ENCODE measurements around the gene HIVEP2. TPM values are rescaled to one million over a fixed set of nuclear protein-coding genes. Genes with fewer than 3 reads are reported as not detected.

The HIVEP2 gene
- total RNA-seq, 2 donors from 2014 or later = 13.3 to 25.4 TPM

DNA sequence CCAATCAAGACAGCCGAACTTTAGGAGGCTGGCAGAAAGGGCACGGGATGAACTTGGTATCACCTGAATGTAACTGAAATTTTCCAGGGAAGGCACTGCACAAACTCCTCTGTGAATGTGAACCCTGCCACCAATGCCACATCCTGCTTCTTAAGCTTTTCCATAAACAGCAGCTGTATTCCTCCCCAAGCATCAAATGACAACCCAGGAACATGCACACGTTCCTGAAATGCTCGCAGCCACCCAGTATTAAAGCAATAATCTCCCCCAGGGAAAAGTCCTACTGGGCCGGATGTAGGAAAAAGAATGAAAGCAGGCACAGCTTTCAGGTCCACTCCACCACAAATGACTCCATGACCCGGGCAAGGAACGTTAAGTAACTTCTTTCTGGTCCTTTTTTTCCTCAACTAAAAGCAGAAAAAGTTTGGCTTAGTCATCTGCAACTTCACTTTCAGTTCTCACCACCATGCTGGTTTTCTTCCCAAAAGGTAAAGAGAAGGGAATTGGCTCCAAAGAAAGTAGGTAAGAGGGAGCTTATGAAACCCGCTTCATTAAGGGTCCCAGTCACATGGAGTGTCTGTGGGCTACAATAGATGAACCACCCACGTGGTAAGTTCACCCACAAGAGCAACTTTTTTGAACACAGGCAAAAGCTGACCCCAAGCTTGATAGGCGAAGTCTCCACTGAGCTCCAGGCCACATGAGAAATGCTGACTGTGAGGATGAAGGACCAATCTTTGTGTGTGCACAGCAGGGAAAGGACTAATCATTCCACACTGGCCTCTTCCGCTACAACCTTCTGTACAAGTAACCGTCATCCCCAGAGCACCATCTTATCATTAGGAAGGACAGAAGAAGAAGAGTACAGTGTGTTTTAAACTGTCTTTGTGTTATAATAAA, 90.1 kb downstream of the HIVEP2 start:
- intact Hi-C loops (cut with DNase I) = no loop called here
- no peak for DNase-seq
- no peak for ATAC-seq

DNA sequence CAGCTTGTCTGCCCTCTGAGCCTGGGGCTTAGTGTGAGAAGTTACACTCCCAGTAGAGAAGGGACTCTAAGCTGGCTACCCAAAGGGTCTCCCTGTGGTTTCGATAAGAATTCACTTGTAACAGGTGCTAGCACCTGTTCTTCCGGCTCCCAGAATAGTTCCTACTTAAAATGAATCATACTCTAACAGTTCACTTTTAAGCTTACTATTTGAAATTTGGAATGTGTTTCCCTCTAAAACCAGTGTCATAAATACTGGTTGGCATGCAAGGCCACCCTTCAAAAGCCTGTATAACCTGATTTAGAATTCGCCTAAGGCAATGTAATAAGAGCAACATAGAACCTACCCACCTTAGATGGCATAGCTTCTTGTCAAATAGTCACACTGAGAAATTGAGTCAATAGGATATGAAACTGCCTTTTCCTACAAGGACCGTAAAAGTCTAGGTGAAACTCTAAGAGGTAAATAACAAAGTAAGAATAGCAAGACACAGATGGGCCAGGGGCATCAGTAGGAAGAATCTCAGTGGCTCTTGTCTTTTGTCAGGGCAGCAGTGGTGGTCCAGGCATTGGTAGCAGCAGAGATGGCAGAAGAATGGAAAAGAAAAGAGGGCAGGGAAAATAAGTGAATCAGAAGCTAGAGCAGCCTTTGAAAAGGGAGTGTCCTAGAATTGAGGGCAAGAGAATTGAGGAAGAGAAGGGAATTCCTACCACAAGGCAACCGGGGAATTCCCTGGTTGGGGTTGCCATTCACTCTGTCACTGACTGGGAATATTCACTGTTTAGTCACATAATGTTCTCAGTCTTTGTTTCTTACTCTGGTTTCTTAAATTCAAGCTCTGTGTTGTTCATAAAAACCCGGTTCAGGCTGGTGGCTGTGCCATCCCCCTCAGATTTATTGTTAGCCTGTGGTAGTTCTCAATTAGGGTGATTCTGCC, 91.5 kb downstream of the HIVEP2 start:
- DNase-seq = no peak
- intact Hi-C loops (cut with DNase I) = no loop called here
- ATAC-seq = no peak

DNA sequence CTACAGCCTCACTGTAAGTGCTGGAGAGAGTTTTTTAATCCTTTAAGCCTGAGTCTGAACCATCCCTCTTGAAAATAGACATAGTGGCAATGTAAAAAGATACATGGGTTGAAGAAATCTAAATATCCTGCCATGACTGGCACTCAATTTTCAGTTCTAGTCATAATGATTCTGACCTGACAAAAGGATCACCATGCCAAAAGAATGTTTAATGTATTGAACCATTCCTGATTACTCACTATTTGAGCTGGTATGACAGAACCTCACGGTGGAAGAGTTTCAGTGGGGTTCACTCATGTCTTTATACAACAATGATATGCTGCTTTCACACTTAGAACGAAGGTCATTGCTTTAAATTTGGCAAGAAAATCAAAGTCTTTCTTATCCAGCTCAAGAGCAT, 93.4 kb downstream of the HIVEP2 start:
- no peak for DNase-seq
- intact Hi-C loops (cut with DNase I) = no loop called here
- no peak for ATAC-seq

DNA sequence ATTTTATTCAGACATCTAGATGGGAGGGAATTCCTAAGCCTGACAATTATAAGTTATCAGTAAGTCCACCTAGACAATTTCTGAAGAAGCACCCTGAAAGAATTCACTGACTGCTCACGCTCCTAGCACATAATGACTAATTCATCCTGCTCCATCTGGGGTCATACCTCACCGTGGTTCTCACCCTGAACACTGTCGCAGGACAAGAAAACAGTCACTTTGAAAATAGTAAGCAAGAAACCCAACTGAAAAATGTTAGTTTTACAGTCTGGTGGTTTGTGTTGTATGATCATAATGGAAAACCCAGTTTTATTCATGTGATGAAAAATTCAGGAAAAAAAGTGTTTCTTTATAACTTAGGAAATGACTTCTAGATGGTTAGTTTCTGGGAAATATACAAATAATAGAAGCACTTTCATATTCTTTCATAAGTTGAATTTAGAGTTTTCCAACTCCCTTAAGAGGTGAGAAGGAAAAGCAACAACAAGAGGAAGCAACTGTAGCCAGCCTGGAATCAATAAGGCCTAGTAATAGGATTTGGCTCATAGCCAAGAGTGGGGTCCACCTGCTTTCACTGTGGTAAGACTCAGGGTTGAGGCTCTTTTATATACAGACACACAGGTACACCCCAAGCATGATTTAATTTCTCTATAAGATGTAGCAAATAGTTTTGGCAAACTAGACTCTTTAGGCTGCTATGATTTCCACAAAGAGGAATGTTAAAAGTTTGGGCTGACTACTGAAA, 94.1 kb downstream of the HIVEP2 start:
- no peak for DNase-seq
- no peak for ATAC-seq
- intact Hi-C loops (cut with DNase I) = no loop called here

DNA sequence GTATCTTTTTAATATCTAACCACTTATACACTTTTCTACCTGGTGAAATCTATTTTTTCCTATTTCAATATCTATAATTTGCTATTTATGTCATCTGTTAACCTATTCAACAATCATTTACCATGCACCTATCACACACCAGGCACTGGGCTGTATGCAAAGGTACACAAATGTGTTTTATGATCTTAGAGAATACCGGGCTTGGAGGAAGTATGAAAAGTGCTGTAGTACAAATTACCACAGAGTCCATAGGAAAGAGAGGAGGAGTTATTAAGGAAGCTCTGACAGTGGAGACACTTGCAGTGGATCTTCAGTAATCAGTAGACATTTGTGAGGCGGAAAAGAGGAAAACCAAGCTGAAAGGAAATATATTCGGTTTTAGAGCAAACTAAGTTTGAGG, 96.0 kb downstream of the HIVEP2 start:
- no peak for DNase-seq
- no peak for ATAC-seq
- intact Hi-C loops (cut with DNase I) = loop anchor here in 1 of 2 donors (5.0 to 10.0 kb wide), 2 partner anchors 33 to 96 kb away; partner anchors contain the start of gene HIVEP2

DNA sequence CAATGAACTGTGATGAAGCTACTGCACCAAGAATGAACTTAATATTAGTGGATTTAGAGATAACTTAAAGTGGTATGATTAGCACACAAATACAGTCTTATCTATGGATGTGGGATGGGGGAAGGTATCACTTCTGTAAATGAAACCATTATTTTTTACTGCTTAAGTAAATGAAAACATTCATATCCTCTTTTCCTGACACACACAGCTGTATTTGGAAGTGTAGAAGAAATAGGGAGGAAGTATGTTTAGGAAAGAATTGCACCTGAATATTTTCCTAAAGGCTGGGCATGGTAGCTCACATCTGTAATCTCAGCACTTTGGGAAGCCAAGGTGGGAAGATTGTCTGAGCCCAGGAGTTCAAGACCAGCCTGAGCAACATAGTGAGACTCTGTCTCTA, 96.8 kb downstream of the HIVEP2 start:
- no peak for DNase-seq
- ATAC-seq = no peak
- intact Hi-C loops (cut with DNase I) = loop anchor here in 1 of 2 donors (5.0 to 10.0 kb wide), 2 partner anchors 34 to 97 kb away; partner anchors contain the start of gene HIVEP2

DNA sequence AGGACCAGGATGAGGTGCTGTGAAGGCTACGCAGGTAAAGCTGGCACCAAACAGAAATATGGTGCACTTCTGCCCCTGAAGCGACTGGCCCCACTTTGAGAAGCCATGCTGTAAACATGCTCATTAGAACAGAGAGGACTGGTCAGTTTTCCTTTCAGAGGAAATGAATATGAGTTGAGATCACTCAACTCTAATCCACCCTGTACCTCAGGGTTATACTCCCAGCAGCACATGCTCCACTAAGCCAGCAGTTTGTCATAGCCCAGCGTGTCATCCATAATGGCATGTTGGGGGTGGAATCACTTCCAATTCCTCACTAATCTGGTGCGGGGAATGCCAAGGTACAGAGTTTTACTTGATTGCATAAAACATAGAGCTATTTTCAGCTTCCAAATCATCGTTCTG, 98.1 kb downstream of the HIVEP2 start:
- DNase-seq = peak; percentile 42
- peak; percentile 16 to 80 for ATAC-seq
- intact Hi-C loops (cut with DNase I) = loop anchor here in 1 of 2 donors (5.0 to 10.0 kb wide), 2 partner anchors 35 to 98 kb away; partner anchors contain the start of gene HIVEP2

DNA sequence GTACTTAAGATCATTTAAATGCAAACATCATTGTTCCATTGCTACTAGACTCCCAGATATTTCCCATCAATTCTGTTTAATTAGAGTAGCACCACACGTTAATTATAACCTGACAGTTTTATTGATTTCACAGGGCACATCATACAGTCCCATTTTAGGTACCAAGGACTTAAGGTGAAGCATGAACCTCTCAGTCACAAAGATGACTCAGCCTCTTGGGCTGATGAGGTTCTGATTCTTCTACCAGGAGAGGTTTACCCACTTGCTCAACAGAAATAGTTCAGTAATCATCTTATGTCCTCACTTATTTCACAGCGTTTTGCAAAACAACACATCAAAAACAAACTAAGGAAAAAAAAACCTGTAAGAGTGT, 98.5 kb downstream of the HIVEP2 start:
- ATAC-seq (peak in 1 of 2 donors; percentile 28), DNase-seq (no peak)
- intact Hi-C loops (cut with DNase I) = loop anchor here in 1 of 2 donors (5.0 to 10.0 kb wide), 2 partner anchors 36 to 98 kb away; partner anchors contain the start of gene HIVEP2

DNA sequence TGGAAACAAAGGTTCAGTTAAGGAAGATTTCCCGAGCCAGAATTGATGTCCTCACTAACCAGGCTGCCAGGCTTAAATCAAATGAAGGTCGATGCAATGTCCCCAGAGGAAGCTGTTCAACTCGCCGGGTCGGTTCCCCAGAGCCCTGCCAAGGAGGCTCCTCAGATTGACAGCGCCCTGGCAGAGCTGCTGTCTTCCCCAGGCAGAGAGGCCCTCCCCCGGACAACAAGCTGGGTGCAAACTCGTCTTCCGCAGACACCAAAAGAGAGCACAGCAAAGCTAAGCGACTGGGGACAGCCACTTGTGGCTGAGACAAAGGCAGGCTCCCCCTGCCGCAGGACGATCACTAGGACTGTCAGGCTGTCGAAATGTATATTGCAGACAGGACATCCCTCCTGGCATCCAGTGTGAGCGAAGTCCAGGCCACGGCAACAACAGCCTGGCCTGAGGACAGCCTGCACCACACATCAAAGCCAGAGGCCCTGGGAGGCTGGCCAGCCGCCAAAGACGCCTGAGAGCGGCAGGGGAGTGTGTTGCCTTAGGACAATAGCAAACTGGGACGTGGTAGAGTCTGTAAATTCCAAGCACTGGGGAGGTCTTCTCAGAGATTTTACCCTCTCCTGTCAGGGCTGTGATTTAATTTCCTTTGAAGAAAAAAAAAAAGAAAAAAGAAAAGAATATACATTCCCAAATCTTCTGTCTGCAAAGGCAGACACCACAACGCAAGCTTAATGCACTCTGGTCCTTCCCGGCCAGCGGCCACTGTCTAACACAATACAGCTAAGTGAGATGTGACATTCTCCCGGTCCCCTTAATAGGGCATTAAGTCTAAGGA, 99.1 kb downstream of the HIVEP2 start:
- intact Hi-C loops (cut with DNase I) = loop anchor here in 1 of 2 donors (5.0 to 10.0 kb wide), 2 partner anchors 36 to 99 kb away; partner anchors contain the start of gene HIVEP2
- peak; percentile 94 for ATAC-seq

DNA sequence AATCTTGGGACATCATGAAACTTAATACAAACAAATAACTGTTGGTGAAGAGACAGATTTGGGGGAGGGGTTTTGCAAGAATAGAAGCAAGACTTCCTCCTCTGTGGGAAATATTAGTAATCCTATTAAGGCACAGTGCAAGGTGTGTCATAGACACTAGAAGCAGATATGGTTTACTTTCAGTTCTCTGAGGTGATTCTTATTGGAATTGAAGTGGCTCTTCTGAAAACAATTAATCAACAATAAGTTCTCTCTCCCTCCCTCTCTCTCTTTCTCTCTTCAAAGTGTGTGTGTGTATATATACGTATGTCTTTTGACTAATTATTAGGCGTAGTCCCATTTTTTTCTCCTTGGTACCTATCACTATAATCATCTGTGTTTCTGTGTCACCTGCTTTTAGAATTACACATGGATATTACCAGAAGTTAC, 99.8 kb downstream of the HIVEP2 start:
- no peak for ATAC-seq
- no peak for DNase-seq
- intact Hi-C loops (cut with DNase I) = loop anchor here in 1 of 2 donors (5.0 to 10.0 kb wide), 2 partner anchors 37 to 100 kb away; partner anchors contain the start of gene HIVEP2

More for the DNA sequence above, 99.1 kb downstream of the HIVEP2 start:
- DNase-seq = peak; percentile 92

DNA sequence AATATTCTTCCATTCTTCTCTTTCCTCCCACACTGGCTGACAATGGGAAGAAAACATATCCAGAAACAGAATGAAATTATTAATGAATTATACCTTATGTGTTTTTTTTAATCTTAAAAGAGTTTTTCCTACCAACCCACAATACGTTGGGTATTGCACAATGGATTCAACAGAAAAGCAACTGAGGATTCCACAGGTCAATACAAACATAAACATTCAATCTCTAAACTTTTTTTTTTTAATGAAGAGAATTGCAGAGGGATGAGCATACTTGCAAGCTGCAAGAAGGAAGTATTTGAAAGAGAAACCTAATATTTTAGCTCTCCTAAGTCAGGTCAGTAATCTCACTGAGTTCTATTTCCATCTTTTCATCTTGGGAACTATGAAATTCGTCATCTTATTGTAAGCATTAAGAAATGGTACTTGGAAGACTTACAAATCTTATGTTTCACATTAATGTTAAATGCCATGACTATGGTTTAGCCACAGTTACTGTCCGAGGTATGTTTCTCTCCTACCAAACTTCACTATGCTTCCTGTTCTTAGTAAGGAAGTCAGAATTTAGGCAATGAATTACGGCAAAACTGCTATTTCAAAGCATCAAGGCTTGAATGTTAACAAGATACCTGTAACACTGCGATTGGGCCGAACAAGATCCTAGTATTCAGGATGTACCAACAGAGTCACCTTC, 100.8 kb downstream of the HIVEP2 start:
- no peak for DNase-seq
- intact Hi-C loops (cut with DNase I) = loop anchor here in 1 of 2 donors (10.0 kb wide), 1 partner anchor 101 kb away; the partner anchor contains the start of gene HIVEP2
- no peak for ATAC-seq

DNA sequence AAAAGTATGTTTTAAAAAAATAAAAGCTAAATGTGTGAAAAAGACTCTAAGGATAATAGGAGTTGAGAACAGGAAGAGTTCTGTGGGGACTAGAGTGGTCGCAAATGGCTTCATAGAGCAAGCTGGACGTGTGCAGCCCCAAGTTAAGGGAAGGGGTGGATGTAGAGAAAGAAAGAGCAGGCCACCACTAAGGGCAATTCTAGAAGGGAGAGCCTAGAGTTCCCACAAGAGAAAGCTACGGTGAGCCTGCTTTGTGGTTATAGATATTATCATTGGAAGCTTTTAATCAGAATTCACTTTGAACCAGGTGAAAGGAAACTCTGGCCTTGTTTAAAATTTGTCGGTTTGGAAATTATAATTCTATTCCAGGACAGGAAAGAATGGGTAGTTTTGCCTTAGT, 101.6 kb downstream of the HIVEP2 start:
- ATAC-seq (no peak), DNase-seq (no peak)
- intact Hi-C loops (cut with DNase I) = loop anchor here in 1 of 2 donors (10.0 kb wide), 1 partner anchor 101 kb away; the partner anchor contains the start of gene HIVEP2

DNA sequence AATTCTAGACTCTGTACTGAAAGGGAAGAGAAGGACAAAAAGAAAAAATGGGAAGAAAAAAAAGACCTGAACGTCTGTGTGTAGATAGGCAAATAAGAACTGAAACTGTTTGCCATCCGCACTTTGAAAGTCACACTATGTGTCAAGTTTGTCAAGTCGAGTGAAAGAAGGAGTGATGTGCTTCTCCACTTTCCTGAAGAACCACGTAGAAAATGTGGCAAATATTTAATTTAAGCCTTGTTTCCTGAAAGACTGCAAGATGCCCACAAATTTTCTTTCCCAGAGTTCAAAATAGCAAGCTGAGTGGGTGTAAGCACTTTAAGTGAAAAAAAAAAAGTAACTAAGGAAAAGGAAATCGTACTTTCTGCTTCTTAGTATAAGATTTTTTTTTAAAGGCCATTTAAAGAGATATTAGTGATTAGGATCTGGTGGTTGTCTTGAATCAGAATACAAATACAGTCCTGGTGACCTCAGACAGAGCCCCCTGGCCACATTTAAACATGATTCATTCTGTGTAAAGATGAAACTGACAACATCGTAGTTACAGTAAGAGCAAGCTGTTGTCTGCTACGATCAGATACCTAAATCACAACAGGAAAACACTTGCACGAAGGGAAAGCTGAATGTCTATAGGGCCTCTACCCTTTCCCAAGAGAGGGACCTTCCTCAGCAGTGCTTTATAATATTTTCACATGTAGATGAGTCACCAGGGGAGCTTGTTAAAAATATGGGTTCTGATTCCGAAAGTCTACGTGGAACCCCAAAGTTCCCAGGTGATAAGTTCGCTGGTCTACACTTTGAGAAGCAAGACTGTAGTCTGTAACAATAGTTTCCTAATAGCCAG, 102.3 kb downstream of the HIVEP2 start:
- intact Hi-C loops (cut with DNase I) = loop anchor here in 1 of 2 donors (10.0 kb wide), 1 partner anchor 102 kb away; the partner anchor contains the start of gene HIVEP2
- DNase-seq = no peak
- no peak for ATAC-seq

DNA sequence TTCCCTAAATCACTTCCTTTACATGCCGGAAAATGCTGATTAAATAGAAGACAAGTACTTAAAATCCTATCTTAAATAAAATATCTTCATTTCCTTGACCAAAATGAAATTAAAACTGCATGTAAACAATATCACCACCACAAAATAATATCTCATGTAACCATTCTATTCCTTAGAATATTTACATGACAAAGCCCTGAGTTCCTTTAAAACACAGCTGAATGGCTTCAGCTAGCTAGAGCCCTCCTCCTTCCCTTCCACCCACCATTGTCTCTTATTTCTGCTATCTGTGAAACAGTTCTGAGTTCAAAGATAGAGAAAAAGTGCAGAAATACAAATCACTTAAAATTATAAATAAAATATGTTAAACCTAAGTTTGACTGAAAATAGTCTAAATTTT, 103.1 kb downstream of the HIVEP2 start:
- intact Hi-C loops (cut with DNase I) = loop anchor here in 1 of 2 donors (10.0 kb wide), 1 partner anchor 103 kb away; the partner anchor contains the start of gene HIVEP2
- ATAC-seq = no peak

DNA sequence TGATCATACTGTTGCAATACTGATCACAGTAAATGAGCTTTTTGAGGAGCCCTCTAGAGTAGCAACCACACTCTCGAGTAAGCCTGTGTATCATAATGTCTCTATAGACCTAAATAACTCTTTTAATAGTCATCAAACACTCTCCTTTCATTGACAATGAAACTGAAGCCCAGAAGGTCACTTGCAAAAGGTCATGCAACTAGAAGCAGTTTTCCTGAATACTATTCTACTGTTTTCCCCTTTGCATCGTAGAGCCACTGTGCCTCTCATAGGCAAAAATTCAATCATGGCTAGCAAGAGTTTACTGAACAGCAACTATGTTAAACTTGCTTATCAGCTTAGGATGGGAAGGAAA, 105.3 kb downstream of the HIVEP2 start:
- DNase-seq = no peak
- intact Hi-C loops (cut with DNase I) = loop anchor here in 1 of 2 donors (10.0 kb wide), 1 partner anchor 105 kb away; the partner anchor contains the start of gene HIVEP2
- ATAC-seq = no peak

More for the DNA sequence above, 103.1 kb downstream of the HIVEP2 start:
- no peak for DNase-seq

Measured in left cardiac atrium (tissue), 4 donors.